Activated B cell treated with CpG ODN at 0.5 μM for 24 hours (primary cell): ENCODE measurements around the gene TFCP2L1. TPM values are rescaled to one million over a fixed set of nuclear protein-coding genes. Genes with fewer than 3 reads are reported as not detected.

Experiments
- ATAC-seq: fragments of 200-7000 bp; cut with Tn5 transposase; one replicate; pipeline ENCODE4 v1.10.0; 2021; ENCODE audit warnings: low read depth, mild to moderate bottlenecking, moderate library complexity
- CTCF ChIA-PET: fragments of 350-600 bp; sonication (Branson Sonifier 250); formaldehyde crosslinking; loops from one replicate; lab custom pipeline; 2021; ENCODE audit warnings: antibody characterized with exemption; lab: Charles Lee
- POLR2A ChIA-PET: fragments of 350-600 bp; sonication (Branson Sonifier 250); formaldehyde crosslinking; loops from one replicate; lab custom pipeline; 2021; ENCODE audit warnings: antibody characterized with exemption; lab: Charles Lee
- DNase-seq: peaks from one replicate; pipeline ENCODE4 v3.0.0; 2022
- H3K27ac Mint-ChIP-seq: one replicate; pipeline ENCODE4 v1.8.0; 2020; ENCODE audit warnings: mixed read lengths
- H3K27me3 Mint-ChIP-seq: one replicate; pipeline ENCODE4 v1.8.0; 2021; ENCODE audit warnings: mixed read lengths
- H3K36me3 Mint-ChIP-seq: one replicate; pipeline ENCODE4 v1.8.0; 2021; ENCODE audit warnings: low read depth, mixed read lengths
- H3K4me1 Mint-ChIP-seq: one replicate; pipeline ENCODE4 v1.8.0; 2021; ENCODE audit warnings: mixed read lengths
- H3K4me3 Mint-ChIP-seq: one replicate; pipeline ENCODE4 v1.8.0; 2020; ENCODE audit warnings: mild to moderate bottlenecking, mixed read lengths
- H3K9me3 Mint-ChIP-seq: one replicate; pipeline ENCODE4 v1.8.0; 2020; ENCODE audit warnings: mixed read lengths
- intact Hi-C: fragments of 100-400 bp; cut with micrococcal nuclease; formaldehyde crosslinking; loops from one replicate; pipeline ENCODE4 v1.15.1; 2024
- total RNA-seq: library from RNA; stranded (reverse); gene quantifications from 2 replicates; pipeline ENCODE4 v1.2.3, GENCODE V29; 2022
- TF ChIP-seq, protein P1 (sequence below): fragments of 200-600 bp; IDR thresholded peaks from one replicate; pipeline ENCODE4 v1.8.0; 2022; ENCODE audit warnings: antibody characterized with exemption, mild to moderate bottlenecking

The TFCP2L1 gene
- total RNA-seq, 1 donor from 2014 or later: 0.13 TPM

DNA sequence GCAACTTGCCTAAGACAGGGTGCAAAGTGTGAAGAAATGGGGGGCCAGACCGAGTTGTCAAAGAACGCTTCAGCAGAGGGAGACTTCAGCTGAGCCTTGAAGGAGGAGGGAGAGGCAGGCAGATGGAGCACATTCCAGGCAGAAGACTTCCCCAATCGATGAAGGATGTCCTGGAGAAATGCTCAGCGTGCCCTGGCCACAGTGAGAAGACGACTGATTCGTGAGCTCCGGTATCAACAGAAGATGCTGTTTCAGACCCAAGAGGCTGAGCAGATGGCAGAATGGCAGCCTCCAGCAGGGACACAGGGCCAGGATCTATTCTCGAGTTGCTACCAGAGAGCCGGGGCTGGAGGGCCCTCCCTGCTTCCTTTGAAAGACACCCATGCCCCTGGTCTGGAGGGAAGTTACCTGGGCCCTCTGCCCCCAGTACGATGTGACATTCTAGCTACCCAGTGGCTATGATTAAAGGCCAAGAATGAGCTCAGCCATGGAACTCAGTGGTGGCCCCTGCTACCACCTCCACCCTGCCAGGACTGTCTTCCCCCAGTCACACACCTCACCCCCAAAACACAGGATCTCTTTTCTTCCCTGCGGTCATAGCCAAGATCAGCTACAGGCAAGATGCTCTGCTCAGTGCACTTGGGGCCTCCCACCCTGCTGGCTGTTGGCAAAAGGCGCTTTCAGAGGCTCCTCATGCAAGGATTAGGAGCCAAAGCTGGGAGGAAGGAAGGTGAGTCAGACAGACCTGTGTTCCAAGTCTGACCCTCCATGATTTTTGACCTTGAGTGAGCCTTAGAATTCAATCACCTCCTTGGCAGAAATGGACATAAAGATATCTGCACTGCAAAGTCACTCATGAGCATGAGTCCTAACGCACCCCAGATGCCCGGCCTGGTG, 84.3 kb downstream of the TFCP2L1 start:
- POLR2A ChIA-PET: no interaction called here
- ATAC-seq (no peak), DNase-seq (no peak)
- CTCF ChIA-PET: no interaction called here
- H3K4me1 Mint-ChIP-seq: no peaks in the 10 kb centered on the region
- no peaks in the 10 kb centered on the region for H3K36me3 Mint-ChIP-seq
- no peaks in the 10 kb centered on the region for H3K9me3 Mint-ChIP-seq
- no peak overlapping the region for H3K27ac Mint-ChIP-seq
- H3K27me3 Mint-ChIP-seq: no peaks in the 10 kb centered on the region
- H3K4me3 Mint-ChIP-seq: no peak overlapping the region
- intact Hi-C loops: no loop called here
- TF ChIP-seq, protein P1, sequence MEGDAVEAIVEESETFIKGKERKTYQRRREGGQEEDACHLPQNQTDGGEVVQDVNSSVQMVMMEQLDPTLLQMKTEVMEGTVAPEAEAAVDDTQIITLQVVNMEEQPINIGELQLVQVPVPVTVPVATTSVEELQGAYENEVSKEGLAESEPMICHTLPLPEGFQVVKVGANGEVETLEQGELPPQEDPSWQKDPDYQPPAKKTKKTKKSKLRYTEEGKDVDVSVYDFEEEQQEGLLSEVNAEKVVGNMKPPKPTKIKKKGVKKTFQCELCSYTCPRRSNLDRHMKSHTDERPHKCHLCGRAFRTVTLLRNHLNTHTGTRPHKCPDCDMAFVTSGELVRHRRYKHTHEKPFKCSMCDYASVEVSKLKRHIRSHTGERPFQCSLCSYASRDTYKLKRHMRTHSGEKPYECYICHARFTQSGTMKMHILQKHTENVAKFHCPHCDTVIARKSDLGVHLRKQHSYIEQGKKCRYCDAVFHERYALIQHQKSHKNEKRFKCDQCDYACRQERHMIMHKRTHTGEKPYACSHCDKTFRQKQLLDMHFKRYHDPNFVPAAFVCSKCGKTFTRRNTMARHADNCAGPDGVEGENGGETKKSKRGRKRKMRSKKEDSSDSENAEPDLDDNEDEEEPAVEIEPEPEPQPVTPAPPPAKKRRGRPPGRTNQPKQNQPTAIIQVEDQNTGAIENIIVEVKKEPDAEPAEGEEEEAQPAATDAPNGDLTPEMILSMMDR: no peak

DNA sequence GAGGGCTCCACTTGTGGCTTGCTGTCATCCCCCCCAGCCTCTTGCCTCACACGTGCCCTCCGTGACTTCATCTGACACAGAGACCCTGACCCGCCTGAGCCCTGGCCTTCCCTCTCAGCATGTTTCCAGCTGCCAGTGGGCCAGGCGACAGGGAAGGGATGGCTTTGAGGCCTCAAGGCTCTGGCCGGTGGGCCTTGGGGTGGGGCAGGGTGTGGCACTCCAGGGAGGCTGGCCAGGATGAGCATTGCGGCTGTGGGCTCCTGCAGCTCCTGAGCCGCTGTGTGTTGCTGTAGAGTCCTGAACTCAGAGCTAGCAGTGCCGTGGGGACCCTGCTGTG, 85.0 kb downstream of the TFCP2L1 start:
- DNase-seq (no peak), ATAC-seq (no peak)
- ChIA-PET POLR2A (no interaction called here), CTCF (no interaction called here)
- no peaks in the 10 kb centered on the region for H3K27me3 Mint-ChIP-seq
- no peaks in the 10 kb centered on the region for H3K4me1 Mint-ChIP-seq
- intact Hi-C loops: no loop called here
- TF ChIP-seq, protein P1: no peak
- no peaks in the 10 kb centered on the region for H3K36me3 Mint-ChIP-seq
- no peaks in the 10 kb centered on the region for H3K9me3 Mint-ChIP-seq
- no peak overlapping the region for H3K4me3 Mint-ChIP-seq
- H3K27ac Mint-ChIP-seq: no peak overlapping the region

DNA sequence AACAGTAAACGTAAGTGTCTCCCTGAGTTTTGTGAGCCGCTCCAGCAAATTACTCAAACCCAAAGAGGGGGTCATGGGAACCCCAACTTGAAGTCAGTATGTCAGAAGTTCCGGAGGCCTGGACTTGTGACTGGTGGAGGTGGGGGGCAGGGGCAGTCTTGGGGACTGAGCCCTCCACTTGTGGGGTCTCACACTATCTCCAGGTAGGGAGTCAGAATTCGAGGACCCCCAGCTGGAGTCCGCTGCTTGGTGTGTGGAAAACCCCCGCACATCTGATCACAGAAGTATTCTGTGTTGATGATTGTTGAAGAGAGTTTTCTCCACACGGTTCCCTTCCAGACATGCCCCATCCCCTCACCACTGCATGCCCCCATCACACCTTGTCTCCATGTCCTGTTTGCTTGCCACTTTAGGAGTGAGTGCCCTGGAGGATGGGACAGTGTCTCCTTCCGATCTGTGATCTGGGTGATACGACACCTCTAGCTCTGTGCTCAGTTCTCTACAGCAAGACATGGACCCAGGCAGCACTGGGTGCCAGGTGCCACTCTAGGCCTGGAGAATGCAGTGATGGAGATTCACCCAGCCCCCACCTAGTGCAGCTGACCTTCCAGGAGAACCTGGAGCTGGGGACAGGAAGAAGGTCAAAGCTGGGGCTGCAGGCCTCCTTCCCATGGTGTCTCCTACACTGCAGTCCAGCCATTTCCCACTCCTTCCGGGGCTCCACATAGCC, 85.6 kb downstream of the TFCP2L1 start:
- H3K4me3 Mint-ChIP-seq: no peak overlapping the region
- H3K27me3 Mint-ChIP-seq: no peaks in the 10 kb centered on the region
- H3K4me1 Mint-ChIP-seq: no peaks in the 10 kb centered on the region
- no peaks in the 10 kb centered on the region for H3K36me3 Mint-ChIP-seq
- no peaks in the 10 kb centered on the region for H3K9me3 Mint-ChIP-seq
- intact Hi-C loops: no loop called here
- ChIA-PET CTCF (no interaction called here), POLR2A (no interaction called here)
- ATAC-seq (no peak), DNase-seq (no peak)
- H3K27ac Mint-ChIP-seq: no peak overlapping the region
- TF ChIP-seq, protein P1: no peak

DNA sequence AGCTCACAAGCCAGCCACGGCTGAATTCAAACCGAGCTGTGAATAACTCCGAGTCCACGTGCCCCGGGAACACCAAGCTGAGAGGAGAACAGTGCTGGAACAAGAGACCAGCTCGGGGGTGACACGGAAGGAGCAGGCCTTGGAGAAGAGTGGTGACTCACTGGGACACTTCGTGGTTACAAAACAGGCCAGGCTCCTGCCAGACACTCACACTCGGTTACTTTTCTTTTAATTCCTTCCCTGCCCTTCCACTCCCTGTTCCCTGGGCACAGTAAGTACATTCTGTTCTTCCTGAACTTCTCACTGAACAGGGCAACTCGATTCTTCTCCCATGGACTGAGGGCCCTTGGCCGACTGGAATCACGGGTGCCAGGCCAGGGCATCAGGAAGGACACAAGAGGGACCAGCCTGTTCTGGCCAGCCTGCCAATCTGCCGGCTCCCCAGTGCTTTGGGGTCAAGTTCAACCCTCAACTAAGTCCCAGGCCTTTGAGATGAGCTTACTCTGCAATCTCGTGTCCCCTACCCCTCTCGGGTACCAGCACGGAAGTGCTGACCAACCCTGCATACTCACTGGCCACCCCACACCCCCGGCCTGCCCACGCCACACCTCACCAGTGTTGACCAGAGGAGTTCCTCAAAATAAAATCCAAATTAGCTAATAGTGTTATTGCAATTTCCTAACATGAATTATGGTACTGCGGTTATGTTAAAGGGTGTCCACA, 87.5 kb downstream of the TFCP2L1 start:
- intact Hi-C loops: no loop called here
- H3K4me3 Mint-ChIP-seq: no peak overlapping the region
- TF ChIP-seq, protein P1: no peak
- ATAC-seq (no peak), DNase-seq (no peak)
- no peaks in the 10 kb centered on the region for H3K27me3 Mint-ChIP-seq
- ChIA-PET CTCF (no interaction called here), POLR2A (no interaction called here)
- H3K9me3 Mint-ChIP-seq: no peaks in the 10 kb centered on the region
- no peaks in the 10 kb centered on the region for H3K36me3 Mint-ChIP-seq
- no peaks in the 10 kb centered on the region for H3K4me1 Mint-ChIP-seq
- H3K27ac Mint-ChIP-seq: no peak overlapping the region

DNA sequence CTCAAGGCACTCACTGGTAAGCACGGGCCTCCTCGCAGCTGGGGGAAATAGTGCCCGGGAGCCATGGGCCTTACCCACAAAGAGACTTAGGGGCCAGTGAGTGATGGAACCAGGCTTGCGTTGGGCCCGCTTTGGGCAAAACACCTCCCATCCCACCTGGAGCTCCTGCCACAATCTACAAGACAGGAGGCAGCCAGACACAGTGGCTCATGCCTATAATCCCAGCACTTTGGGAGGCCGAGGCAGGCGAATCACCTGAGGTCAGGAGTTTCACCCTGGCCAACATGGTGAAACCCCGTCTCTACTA, 88.2 kb downstream of the TFCP2L1 start:
- TF ChIP-seq, protein P1: no peak
- intact Hi-C loops: no loop called here
- H3K4me1 Mint-ChIP-seq: no peaks in the 10 kb centered on the region
- H3K27me3 Mint-ChIP-seq: no peaks in the 10 kb centered on the region
- H3K36me3 Mint-ChIP-seq: no peaks in the 10 kb centered on the region
- no peak overlapping the region for H3K27ac Mint-ChIP-seq
- no peak for DNase-seq
- H3K4me3 Mint-ChIP-seq: no peak overlapping the region
- no peak for ATAC-seq
- no peaks in the 10 kb centered on the region for H3K9me3 Mint-ChIP-seq
- POLR2A ChIA-PET: no interaction called here
- CTCF ChIA-PET: no interaction called here
